NCI-H2171 (cell line): Measurements from ENCODE around the gene ESPL1.
A peak's percentile ranks its signal among the peaks of the same experiment; 100 is the strongest.

Experiments used
- DNase-seq: peaks from one replicate; lab custom pipeline; 2025; lab: John Stamatoyannopoulos, UW

Gene ESPL1

GRCh38 chr12:53231671-53231920 lies 36.5 kb upstream of the ESPL1 start:
- no peak for DNase-seq

- no peak for DNase-seq
Observed at GRCh38 chr12:53231921-53232645, 36.0 kb upstream of the ESPL1 start, which contains the start of gene RARG. Gene RARG, minus strand, starts transcription at chr12:53232209. Its CDS starts 4,664 bp downstream, at chr12:53227545.

GRCh38 chr12:53232646-53233461 lies 35.2 kb upstream of the ESPL1 start:
- DNase-seq: no peak

- DNase-seq: no peak
Observed at GRCh38 chr12:53233671-53234121, 34.4 kb upstream of the ESPL1 start.

- DNase-seq: no peak
Observed at GRCh38 chr12:53234271-53234914, 33.7 kb upstream of the ESPL1 start.

- no peak for DNase-seq
Observed at GRCh38 chr12:53235164-53235563, 32.9 kb upstream of the ESPL1 start.

- DNase-seq: no peak
Observed at GRCh38 chr12:53235742-53236442, 32.2 kb upstream of the ESPL1 start.

- no peak for DNase-seq
Observed at GRCh38 chr12:53236443-53237111, 31.5 kb upstream of the ESPL1 start.

- no peak for DNase-seq
Observed at GRCh38 chr12:53239643-53240258, 28.3 kb upstream of the ESPL1 start.

- DNase-seq: no peak
Observed at GRCh38 chr12:53241623-53242412, 26.3 kb upstream of the ESPL1 start.

- no peak for DNase-seq
Observed at GRCh38 chr12:53244337-53244736, 23.8 kb upstream of the ESPL1 start.

GRCh38 chr12:53245286-53245685 lies 22.8 kb upstream of the ESPL1 start:
- DNase-seq: no peak

- peak; percentile 75 for DNase-seq
Observed at GRCh38 chr12:53251477-53252348, 16.4 kb upstream of the ESPL1 start.

GRCh38 chr12:53252349-53252916 lies 15.7 kb upstream of the ESPL1 start:
- DNase-seq: no peak

- DNase-seq: no peak
Observed at GRCh38 chr12:53253298-53253697, 14.8 kb upstream of the ESPL1 start.

- DNase-seq: no peak
Observed at GRCh38 chr12:53254816-53255545, 13.1 kb upstream of the ESPL1 start.

GRCh38 chr12:53255996-53256395 lies 12.1 kb upstream of the ESPL1 start:
- no peak for DNase-seq
